SH-SY5Y (cell line): ENCODE results near the gene SRSF7.

ENCODE experiments used
- GATA2 ChIP-seq: IDR thresholded peaks from 2 replicates; pipeline ENCODE4 v1.6.1; 2011; ENCODE audit warnings: mild to moderate bottlenecking, low read depth, low read length
- GATA3 ChIP-seq: IDR thresholded peaks from 2 replicates; pipeline ENCODE4 v1.6.1; 2011; ENCODE audit warnings: low read depth, mild to moderate bottlenecking, low read length, moderate library complexity

DNA sequence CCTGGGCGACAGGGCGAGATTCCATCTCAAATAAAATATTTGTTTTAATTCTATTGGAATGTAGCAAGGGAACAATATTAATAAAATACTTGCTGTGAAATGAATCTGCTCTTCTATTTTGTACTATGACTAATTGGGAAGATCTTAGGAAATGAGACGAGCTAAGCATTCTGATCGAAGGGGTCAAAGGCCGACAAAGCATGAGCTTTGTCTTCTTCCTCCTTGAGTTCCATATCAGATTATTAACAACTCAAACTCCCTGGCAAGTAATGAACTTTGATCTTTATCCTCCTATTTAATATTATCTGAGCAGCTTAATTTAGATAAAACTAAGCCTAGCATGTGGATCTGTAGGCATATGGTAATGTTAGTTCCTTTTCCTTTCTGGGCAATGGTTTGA lies 42.4 kb upstream of the SRSF7 start:
- no peak for TF ChIP-seq GATA2
- TF ChIP-seq GATA3, result no peak
